Measurements from ENCODE around the gene HIVEP3.

HIVEP3 gene

DNA sequence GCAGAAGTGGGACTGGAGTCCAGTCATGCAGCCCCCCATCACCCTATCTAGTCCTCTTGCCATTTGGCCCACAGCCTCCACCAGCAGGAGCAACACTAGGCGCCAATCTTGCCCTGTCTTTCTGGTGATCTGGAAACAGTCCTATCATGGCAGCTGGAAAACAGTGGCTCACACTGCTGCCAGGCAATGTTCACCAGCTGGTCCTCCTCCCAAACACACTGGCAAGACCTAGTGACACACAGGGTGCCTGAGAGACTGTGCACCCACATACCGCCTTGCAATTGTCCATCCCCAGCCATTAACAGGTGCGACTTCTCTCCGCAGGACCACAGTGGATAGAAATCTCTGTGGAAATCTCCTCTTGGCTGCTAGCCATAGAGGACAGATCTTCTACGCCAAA lies 105.5 kb downstream of the HIVEP3 start:
- DNase-seq (ENCODE audit: low read depth in 2 of 2), result no peak

DNA sequence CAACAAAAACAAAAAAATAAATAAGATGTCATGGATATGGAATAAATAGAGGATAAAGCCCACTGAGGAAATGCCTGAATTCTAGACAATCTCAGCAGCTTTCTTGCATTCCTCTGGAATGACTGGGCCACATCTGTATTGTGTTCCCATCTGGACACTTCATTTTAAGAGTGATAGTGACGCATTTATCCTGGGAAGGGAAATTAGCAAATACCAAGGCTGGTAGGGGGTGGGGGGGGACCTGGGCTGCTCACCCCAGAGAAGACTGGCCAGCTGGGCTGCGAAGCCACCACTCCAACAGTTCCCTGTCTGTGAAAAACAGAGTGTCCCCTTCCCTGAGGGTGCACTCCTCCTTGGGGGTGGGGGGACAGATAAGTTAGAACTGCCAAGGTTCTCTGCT lies 106.3 kb downstream of the HIVEP3 start:
- peak; percentile 87 to 88 for DNase-seq (ENCODE audit: low read depth in 2 of 2)

DNA sequence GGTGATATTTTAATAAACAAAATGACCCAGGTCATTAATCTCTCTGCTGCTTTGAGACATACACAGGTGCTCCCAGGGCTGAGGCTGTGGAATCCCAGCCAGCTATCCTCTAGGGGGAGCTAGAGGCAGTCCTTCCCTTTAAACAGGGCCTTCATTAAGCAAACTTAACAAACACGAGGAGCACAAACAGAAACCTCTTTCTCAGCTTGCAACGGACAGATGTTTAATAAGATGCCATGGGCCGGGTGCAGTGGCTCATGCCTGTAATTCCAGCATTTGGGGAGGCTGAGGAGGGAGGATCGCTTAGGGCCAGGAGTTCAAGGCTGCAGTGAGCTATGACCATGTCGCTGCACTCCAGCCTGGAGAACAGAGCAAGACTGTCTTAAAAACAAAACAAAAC lies 106.7 kb downstream of the HIVEP3 start:
- DNase-seq (ENCODE audit: low read depth in 2 of 2), result peak; percentile 48 to 51

GRCh38 chr1:41811051-41811795 lies 107.5 kb downstream of the HIVEP3 start:
- DNase-seq (ENCODE audit: low read depth in 2 of 2), result no peak

- DNase-seq (ENCODE audit: low read depth in 2 of 2), result peak; percentile 39 to 40
These were observed 108.3 kb downstream of the HIVEP3 start for GRCh38 chr1:41810446-41810845.

GRCh38 chr1:41809692-41810091 lies 109.0 kb downstream of the HIVEP3 start:
- DNase-seq (ENCODE audit: low read depth in 2 of 2), result no peak

DNA sequence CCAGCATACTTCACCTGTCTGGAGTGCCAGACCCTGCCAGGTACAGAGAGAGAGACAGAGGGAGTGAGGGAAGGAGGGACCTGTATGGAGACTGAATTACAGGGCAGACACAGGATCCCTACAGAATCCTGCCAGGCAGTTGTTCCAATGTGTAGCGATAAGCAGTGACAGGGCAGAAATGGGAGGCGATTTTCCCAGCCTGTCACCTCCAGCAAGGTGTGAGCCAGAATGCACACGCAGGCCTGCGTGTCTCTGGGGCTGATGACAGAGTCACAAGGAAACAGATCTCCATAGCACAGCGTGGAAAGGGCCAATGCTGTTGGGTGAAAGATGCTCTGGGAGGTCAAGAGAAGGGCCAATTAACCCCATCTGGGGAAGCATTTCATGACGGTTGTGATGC lies 111.3 kb downstream of the HIVEP3 start:
- DNase-seq (ENCODE audit: low read depth in 2 of 2), result no peak

DNA sequence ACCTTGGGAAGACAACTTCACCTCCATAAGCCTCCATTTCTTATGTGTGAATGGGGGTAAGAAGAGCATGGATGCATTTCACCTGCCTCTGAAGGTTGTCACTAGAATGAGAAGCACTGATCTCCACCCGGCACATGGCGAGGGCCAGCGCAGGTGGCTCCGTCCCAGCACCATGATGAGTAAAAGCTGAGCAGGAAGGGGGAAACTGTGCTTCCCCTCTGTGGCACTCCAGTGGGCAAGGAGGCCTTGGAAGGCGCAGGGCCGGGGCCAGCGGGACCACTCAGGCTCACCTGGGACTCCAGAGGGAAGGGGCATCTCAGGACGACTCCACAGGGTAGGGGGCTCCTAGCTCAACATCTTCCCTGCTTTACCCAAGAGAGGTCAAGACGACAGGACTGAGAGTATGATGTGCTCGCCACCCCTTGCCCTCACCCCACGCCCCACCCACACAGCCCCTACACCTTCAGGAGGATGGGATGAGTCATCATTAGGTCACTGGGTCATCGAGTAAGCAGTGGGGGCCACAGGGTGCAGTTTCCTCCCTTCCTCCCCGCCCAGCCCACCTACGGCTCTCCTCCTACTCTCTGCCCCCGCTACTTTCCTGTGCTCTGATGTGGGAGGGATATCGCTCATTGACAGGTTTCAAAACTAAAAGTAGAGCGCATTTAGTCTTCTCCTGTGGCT lies 112.1 kb downstream of the HIVEP3 start:
- no peak for DNase-seq (ENCODE audit: low read depth in 2 of 2)

- DNase-seq (ENCODE audit: low read depth in 2 of 2), result no peak
These were observed 112.8 kb downstream of the HIVEP3 start for GRCh38 chr1:41805771-41806471.

DNA sequence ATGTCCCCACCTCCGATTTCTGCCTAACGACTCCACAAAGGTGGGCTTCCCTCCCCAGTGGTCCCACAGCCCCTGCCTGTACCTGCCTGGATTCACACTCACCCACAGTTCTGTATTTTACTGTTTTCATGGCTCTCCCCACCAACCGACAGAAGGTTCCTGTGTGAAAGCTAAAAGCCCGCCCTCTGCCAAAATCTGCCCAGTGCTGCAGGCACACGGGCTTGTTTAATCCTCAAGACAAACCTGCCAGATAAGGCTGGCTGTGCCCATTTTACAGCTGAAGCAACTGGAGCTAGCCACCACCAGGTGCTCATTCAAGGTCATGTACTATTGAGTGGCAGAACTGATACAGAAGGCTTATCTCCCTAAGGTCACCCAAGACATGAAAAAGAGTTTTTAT lies 114.5 kb downstream of the HIVEP3 start:
- no peak for DNase-seq (ENCODE audit: low read depth in 2 of 2)

DNA sequence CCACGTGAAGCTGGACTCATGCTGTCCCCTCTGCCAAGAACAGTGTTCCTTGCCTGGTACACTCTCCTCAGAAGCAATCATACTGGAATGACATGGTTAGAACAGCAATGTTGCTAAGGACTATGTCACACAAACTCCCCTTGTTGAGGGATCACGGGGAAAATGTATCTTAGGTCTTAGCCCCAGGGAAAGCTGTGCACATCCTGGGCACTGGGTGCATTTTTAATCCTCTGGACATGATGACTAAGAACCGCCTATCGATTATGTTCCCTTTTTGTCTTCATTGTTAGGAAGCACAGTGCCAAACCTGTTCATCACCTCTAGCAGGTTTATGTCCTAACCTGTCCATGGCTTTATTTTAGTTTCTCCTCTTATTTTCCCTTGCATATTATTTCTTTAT lies 115.1 kb downstream of the HIVEP3 start:
- DNase-seq (ENCODE audit: low read depth in 2 of 2), result no peak

- no peak for DNase-seq (ENCODE audit: low read depth in 2 of 2)
These were observed 115.9 kb downstream of the HIVEP3 start for GRCh38 chr1:41802532-41803501.

DNA sequence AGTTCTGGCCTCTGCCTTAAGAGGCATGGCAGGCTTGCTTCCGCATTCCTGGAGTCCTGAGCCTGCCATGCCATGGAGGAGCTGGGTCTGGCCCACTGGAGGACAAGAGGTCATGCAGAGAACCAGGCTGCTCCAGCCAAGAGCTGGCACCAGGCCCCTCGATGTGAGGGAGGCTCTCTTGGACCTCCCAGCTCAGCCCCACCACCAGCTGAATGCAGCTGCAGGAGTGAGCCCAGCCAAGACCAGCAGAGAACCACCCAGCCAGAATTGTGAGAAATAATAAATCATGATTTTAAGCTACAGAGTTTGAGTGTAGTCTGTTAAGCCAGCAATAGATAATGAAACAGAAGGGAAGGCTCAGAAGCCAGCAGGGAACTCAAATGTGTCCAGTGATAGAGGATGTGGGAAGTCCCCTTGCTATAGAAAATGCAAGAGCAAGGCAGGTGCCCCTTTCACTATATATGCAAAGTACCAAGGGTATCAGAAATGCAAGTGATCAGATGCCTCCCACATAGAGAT lies 118.4 kb downstream of the HIVEP3 start:
- no peak for DNase-seq (ENCODE audit: low read depth in 2 of 2)

DNA sequence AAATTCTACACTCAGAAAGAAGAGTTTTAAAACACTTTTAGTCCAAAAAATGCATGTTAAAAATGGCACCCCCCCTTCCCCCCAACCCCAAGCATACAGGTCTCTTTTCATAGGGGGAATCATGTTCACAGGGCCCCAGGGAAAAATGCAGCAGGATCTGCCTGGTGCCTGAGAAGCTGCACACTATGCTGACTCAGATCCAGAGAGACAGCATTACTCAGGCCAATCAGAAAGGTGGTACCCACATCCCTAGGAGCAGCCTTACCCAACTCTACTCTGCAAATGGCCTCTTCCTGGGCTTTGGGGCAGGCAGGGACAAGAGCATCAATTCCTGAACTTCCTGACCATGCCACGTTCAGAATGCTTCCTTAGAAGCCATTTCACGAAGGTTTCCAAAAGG lies 119.0 kb downstream of the HIVEP3 start:
- no peak for DNase-seq (ENCODE audit: low read depth in 2 of 2)

DNA sequence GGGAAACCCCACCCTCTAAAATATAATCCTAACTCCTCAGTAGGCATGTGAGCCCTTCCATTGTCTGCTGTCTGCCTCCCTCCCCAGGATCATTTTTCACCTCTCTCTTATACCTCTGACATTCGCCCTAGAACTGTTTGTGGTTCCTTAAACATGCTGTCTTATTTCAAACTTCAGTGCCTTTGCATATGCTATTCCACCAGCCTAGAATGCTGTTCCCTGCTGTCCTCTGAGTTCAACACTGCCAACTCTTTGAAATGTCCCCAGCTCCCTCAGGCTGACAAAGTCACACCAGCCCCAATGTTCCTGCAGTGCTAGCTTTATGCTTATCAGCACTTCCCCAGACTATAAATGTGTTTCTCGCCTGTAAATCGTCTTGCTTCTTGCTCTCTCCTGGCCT lies 119.5 kb downstream of the HIVEP3 start:
- no peak for DNase-seq (ENCODE audit: low read depth in 2 of 2)

DNA sequence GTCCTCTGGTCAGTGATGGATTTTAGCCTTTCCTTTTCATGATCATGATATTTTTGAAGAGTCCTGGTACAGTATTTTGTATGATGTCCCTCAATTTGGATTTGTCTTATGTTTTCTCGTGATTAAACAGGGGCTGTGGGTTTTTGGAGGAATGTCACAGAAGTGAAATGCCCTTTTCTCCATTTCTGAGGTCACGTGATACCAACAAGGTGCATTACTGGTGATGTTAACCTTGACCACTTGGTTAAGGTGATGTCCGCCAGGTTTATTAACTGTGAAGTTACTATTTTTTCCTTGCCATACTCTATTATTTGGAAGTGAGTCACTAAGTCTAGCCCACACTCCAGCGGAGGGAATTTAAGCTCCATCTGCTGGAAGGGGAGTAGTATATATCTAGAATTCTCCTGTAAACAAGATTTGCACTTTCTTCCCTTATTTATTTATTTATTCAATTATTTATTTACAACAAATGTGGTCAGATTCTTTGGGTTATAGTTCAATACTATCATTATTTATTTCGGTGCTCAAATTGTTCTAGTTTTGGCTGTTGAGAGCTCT lies 123.4 kb downstream of the HIVEP3 start:
- DNase-seq (ENCODE audit: low read depth in 2 of 2), result peak in 1 of 2 experiments; percentile 35

GRCh38 chr1:41794031-41794430 lies 124.7 kb downstream of the HIVEP3 start:
- DNase-seq (ENCODE audit: low read depth in 2 of 2), result no peak

DNA sequence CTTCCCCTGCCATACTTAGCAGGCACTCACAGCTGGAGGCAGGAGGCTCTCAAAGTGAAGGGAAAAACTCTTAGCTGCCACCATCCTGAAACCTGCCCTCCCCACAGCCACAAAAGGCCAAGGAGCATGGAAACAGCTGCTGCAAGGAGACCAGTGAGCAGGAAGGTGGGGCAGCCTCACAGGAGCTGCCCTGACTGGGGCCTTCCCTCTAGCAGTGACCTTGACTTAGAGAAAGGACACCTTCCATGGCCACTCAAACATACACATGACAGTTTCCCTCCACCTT lies 126.3 kb downstream of the HIVEP3 start:
- DNase-seq (ENCODE audit: low read depth in 2 of 2), result no peak

DNA sequence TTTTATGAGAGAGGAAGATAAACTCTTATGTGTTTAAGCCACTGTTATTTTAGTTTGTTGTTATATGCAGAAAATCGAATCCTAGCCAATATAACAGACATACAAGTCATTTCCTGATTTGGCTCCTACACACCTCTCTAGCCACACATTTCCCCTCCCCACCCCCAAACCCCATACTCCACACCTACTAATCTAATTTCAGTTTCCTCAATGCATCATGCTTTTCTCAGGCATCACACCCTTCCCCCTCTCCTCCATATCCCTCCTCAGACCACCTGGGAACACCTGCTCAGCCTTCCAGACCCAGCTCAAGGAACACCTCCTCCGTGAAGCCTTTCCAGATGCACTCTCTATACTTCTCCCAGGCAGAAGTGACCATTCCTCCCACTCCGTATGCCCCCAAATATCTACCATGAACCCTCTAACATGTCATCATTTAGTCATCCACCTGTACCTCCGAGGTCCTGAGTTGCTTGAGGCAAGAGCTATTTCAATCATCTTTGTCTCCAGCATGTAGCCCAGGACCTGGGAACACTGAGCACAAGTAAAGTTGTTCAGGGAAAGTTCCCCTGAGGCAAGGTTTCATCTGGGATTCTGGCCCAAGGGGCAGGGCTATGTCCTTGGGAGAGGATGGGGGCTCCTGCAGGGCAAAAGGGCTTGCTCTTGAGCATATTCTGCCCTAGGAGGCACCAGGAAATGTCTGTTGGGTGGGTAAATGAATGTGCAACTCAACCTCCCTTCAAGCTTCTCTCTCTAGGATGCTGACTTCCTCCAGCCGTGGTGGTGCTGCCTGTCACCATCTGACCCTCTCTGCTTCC lies 126.8 kb downstream of the HIVEP3 start:
- DNase-seq (ENCODE audit: low read depth in 2 of 2), result no peak

GRCh38 chr1:41790351-41790750 lies 128.4 kb downstream of the HIVEP3 start:
- no peak for DNase-seq (ENCODE audit: low read depth in 2 of 2)

Data from fibroblast of skin of left quadriceps (primary cell).